Airway epithelial cell (primary cell): ENCODE results near the gene GALR3. TPM values are rescaled to one million over a fixed set of nuclear protein-coding genes. Genes with fewer than 3 reads are reported as not detected.

Source experiments
- total RNA-seq: library from RNA; depleted of rRNA; stranded (reverse); fragments of >200 nt; gene quantifications from 2 replicates; pipeline ENCODE4 v1.2.3, GENCODE V29; 2015

The GALR3 gene, protein sequence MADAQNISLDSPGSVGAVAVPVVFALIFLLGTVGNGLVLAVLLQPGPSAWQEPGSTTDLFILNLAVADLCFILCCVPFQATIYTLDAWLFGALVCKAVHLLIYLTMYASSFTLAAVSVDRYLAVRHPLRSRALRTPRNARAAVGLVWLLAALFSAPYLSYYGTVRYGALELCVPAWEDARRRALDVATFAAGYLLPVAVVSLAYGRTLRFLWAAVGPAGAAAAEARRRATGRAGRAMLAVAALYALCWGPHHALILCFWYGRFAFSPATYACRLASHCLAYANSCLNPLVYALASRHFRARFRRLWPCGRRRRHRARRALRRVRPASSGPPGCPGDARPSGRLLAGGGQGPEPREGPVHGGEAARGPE
- total RNA-seq, result not detected in 2 replicates

DNA sequence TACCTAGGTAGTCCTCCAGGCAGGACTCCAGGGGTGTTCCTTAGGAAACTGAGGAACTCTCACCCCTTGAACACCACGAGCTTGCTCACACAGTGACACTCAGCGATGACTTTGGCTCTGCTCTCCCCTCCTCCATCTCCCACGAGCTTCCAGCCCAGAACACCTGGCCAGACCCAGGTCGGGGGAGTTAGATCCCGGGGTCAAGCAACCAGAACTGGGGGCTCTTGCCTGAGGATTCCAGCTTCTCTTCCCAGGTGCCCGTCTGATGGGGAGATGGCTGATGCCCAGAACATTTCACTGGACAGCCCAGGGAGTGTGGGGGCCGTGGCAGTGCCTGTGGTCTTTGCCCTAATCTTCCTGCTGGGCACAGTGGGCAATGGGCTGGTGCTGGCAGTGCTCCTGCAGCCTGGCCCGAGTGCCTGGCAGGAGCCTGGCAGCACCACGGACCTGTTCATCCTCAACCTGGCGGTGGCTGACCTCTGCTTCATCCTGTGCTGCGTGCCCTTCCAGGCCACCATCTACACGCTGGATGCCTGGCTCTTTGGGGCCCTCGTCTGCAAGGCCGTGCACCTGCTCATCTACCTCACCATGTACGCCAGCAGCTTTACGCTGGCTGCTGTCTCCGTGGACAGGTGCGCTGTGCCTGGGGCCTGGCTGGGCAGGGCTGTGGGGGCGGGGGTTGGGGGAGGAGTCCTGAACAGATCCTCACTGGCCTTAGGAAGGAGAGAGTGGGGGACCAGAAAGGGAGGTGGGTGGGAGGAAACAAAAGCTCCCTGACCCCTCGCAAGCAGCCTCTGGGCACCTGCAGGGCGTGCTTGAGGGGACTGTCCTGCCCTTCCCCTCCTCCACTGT lies at the start of gene GALR3:
Gene GALR3 (plus strand): TSS at position 249 of the 852 bp plus-strand sequence. CDS start 25 bp downstream, at position 274.

GRCh38 chr22:37807410-37808293 lies 15.5 kb upstream of the GALR3 start, which contains the start of gene GCAT:
TSS of gene GCAT (plus strand) at chr22:37807934. CDS start at chr22:37807968, 34 bp downstream.

GRCh38 chr22:37849089-37849751 lies 26.0 kb downstream of the GALR3 start, which contains the start of gene EIF3L:
TSS of gene EIF3L (plus strand) at chr22:37849419. CDS start at chr22:37849450, 31 bp downstream.

Other genes with a start within 250 kb of the GALR3 start
- gene LGALS2, start 243.3 kb upstream of the GALR3 start, total RNA-seq, result not detected in 2 replicates
- gene GGA1, start 214.5 kb upstream of the GALR3 start, total RNA-seq, result 46.5 and 48.0 TPM in 2 replicates
- 83.4 and 89.9 TPM in 2 replicates for gene SH3BP1, start 183.7 kb upstream of the GALR3 start, total RNA-seq
- gene PDXP, start 164.7 kb upstream of the GALR3 start, total RNA-seq, result 13.3 and 15.8 TPM in 2 replicates
- gene LGALS1, start 147.7 kb upstream of the GALR3 start, total RNA-seq, result 2,215 and 4,536 TPM in 2 replicates
- 25.2 and 25.3 TPM in 2 replicates for gene NOL12, start 137.0 kb upstream of the GALR3 start, total RNA-seq
- 39.0 and 49.2 TPM in 2 replicates for gene TRIOBP, start 126.3 kb upstream of the GALR3 start, total RNA-seq
- 30.3 and 38.1 TPM in 2 replicates for gene GCAT, start 15.4 kb upstream of the GALR3 start, total RNA-seq
- 30.4 and 37.2 TPM in 2 replicates for gene ANKRD54, start 21.0 kb downstream of the GALR3 start, total RNA-seq
- gene EIF3L, start 26.0 kb downstream of the GALR3 start, total RNA-seq, result 281 and 355 TPM in 2 replicates
- 136 and 154 TPM in 2 replicates for gene MICALL1, start 82.9 kb downstream of the GALR3 start, total RNA-seq
- gene C22orf23, start 130.2 kb downstream of the GALR3 start, total RNA-seq, result not detected in 2 replicates
- 138 and 177 TPM in 2 replicates for gene POLR2F, start 130.3 kb downstream of the GALR3 start, total RNA-seq
- gene SOX10, start 161.2 kb downstream of the GALR3 start, total RNA-seq, result not detected in 2 replicates
- gene PICK1, start 234.0 kb downstream of the GALR3 start, total RNA-seq, result 35.4 and 41.8 TPM in 2 replicates